ENCODE data around the gene SELENOP. TPM values are rescaled to one million over a fixed set of nuclear protein-coding genes. Genes with fewer than 3 reads are reported as not detected.

Gene SELENOP
- total and polyA plus RNA-seq, 2 donors (not counting 3 experiments of a cell fraction or from before 2014, with no cell fraction given), result 0.22 to 1.5 TPM

DNA sequence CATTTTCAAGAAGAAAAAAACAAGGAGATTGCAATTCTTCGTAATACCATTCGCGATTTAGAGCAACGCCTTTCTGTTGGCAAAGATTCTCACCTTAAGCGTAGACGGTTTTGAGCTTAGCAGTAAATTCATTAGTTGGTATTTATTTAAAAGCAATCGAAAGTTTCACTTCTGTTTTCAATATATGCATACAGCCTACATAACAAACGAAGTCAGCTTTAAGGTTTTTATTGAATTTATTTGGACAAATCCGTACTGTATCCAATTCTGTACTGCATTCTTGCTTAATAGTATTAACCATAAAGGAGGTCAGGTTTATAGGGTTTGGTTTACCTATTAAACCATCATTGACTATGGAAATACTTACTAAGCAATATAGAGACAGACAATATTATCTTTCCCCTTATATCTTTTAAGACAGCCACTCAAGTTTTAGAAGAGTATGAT lies 12.0 kb downstream of the SELENOP start:
- Histone ChIP-seq H3K27me3 (ENCODE audit: control insufficient read depth in 2 of 2, insufficient read depth in 2 of 2, low read length in 2 of 2) (no peaks in the 10 kb centered on the region), H3K4me2 (ENCODE audit: insufficient read depth, low read length) (no peak overlapping the region), H3K79me2 (ENCODE audit: control insufficient read depth, insufficient read depth, low read length) (no peaks in the 10 kb centered on the region), H3K27ac (ENCODE audit: insufficient read depth, low read depth, low read length) (no peak overlapping the region), H3K36me3 (ENCODE audit: control insufficient read depth in 2 of 2, extremely low read depth in 1 of 2, insufficient read depth in 2 of 2, low read length in 2 of 2) (no peaks in the 10 kb centered on the region), H4K20me1 (replicated peaks; ENCODE audit: control insufficient read depth, extremely low read depth, insufficient read depth, low read length) (no peaks in the 10 kb centered on the region), H3K9me3 (replicated peaks; ENCODE audit: control insufficient read depth, insufficient read depth, low read length) (no peaks in the 10 kb centered on the region), H3K4me1 (ENCODE audit: control insufficient read depth, extremely low read depth, insufficient read depth, low read length) (no peaks in the 10 kb centered on the region), H3K9me1 (replicated peaks; ENCODE audit: control insufficient read depth, extremely low read depth, insufficient read depth, low read length) (no peaks in the 10 kb centered on the region), H3K4me3 (replicated peaks in 1 of 3; ENCODE audit: insufficient read depth in 1 of 3, low read depth in 1 of 3, low read length in 3 of 3) (no peak overlapping the region), H2AFZ (ENCODE audit: low read depth, low read length) (no peak overlapping the region), H3K9ac (replicated peaks; ENCODE audit: extremely low read depth, insufficient read depth, low read length) (no peak overlapping the region)
- dilution Hi-C loops (cut with MboI; ENCODE audit: extremely low pct_ligation_motif_present, low sequenced_read_pairs) (no loop called here), intact Hi-C loops (cut with micrococcal nuclease) (no loop called here)
- no TSS peak for BruUV-seq (replicated peaks)
- ChIA-PET POLR2A (no interaction called here), CTCF (no interaction called here)
- TF ChIP-seq JUN (IDR thresholded peaks at IDR 0.05; ENCODE audit: borderline replicate concordance, insufficient read depth, insufficient read length, low read depth), result no peak
- TF ChIP-seq, protein P1, sequence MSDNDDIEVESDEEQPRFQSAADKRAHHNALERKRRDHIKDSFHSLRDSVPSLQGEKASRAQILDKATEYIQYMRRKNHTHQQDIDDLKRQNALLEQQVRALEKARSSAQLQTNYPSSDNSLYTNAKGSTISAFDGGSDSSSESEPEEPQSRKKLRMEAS (IDR thresholded peaks at IDR 0.05; ENCODE audit: insufficient read depth, insufficient read length), result no peak
- TF ChIP-seq POLR2A (IDR thresholded peaks at IDR 0.05; ENCODE audit: low read depth, low read length), result no peak
- TF ChIP-seq MYC (IDR thresholded peaks at IDR 0.05; ENCODE audit: low read depth, low read length), result no peak
- TF ChIP-seq FOS (IDR thresholded peaks at IDR 0.05; ENCODE audit: borderline replicate concordance, insufficient read depth, low read length), result no peak
- no peak for TF ChIP-seq EZH2 (IDR thresholded peaks at IDR 0.05; ENCODE audit: borderline replicate concordance, low read depth, low read length, severe bottlenecking)
- TF ChIP-seq, protein P2, sequence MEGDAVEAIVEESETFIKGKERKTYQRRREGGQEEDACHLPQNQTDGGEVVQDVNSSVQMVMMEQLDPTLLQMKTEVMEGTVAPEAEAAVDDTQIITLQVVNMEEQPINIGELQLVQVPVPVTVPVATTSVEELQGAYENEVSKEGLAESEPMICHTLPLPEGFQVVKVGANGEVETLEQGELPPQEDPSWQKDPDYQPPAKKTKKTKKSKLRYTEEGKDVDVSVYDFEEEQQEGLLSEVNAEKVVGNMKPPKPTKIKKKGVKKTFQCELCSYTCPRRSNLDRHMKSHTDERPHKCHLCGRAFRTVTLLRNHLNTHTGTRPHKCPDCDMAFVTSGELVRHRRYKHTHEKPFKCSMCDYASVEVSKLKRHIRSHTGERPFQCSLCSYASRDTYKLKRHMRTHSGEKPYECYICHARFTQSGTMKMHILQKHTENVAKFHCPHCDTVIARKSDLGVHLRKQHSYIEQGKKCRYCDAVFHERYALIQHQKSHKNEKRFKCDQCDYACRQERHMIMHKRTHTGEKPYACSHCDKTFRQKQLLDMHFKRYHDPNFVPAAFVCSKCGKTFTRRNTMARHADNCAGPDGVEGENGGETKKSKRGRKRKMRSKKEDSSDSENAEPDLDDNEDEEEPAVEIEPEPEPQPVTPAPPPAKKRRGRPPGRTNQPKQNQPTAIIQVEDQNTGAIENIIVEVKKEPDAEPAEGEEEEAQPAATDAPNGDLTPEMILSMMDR (IDR thresholded peaks at IDR 0.05; ENCODE audit: extremely low read depth in 1 of 2, insufficient read depth in 1 of 2, low read depth in 1 of 2, low read length in 2 of 2), result no peak
- TF ChIP-seq POLR2AphosphoS5 (IDR thresholded peaks at IDR 0.05; ENCODE audit: insufficient read depth, low read depth, low read length), result no peak
- TF ChIP-seq GATA2 (IDR thresholded peaks at IDR 0.05; ENCODE audit: insufficient read depth, insufficient read length, low read depth, low read length), result no peak
- FAIRE-seq (no peak), DNase-seq (ENCODE audit: low read depth, low spot score) (no peak)

Data from endothelial cell of umbilical vein (primary cell).